Keratinocyte (primary cell): ENCODE data around the gene CDKL5.

Source experiments
- CTCF ChIP-seq, 3 experiments: IDR thresholded peaks in 1 of 3; conservative IDR thresholded peaks in 1 of 3; optimal IDR thresholded peaks in 1 of 3; 2 replicates in 2 of 3; 3 replicates in 1 of 3; pipeline versions ENCODE3 to v1.5.1; 2011; ENCODE audit warnings: low read length in 3 of 3, mild to moderate bottlenecking in 3 of 3, moderate library complexity in 2 of 3, control low read depth in 1 of 3, inconsistent platforms in 1 of 3; ENCODE audit not compliant: insufficient read depth in 2 of 3; ENCODE audit errors: extremely low read depth in 1 of 3
- EZH2 ChIP-seq: IDR thresholded peaks from one replicate; pipeline ENCODE4 v1.6.1; 2012; ENCODE audit warnings: inconsistent platforms, mild to moderate bottlenecking, low read length, moderate library complexity

GRCh38 chrX:18676470-18676869, 251.1 kb downstream of the CDKL5 start:
- peak in 1 of 3 experiments; percentile 7 for TF ChIP-seq CTCF (optimal IDR thresholded peaks at IDR 0.05 in 1 of 3, IDR thresholded peaks at IDR 0.05 in 1 of 3, conservative IDR thresholded peaks at IDR 0.05 in 1 of 3; ENCODE audit: extremely low read depth in 1 of 3, insufficient read depth in 2 of 3, low read length in 3 of 3)
- no peak for TF ChIP-seq EZH2
